Mesothelial cell of epicardium (in vitro differentiated cells): Measurements from ENCODE around the gene SFI1. TPM values are rescaled to one million over a fixed set of nuclear protein-coding genes. Genes with fewer than 3 reads are reported as not detected.

ENCODE experiments used
- DNase-seq, 2 experiments: peaks; one replicate each; pipeline ENCODE4 v3.0.0; 2021; ENCODE audit warnings: low spot score in 2 of 2; ENCODE audit not compliant: unreplicated experiment in 2 of 2
- H3K27ac Mint-ChIP-seq: 2 replicates; pipeline ENCODE4 v1.8.0; 2021; ENCODE audit warnings: mixed read lengths
- H3K27me3 Mint-ChIP-seq: 2 replicates; pipeline ENCODE4 v1.8.0; 2021; ENCODE audit warnings: low read depth, mixed read lengths
- H3K36me3 Mint-ChIP-seq: 2 replicates; pipeline ENCODE4 v1.8.0; 2021; ENCODE audit warnings: mixed read lengths
- H3K4me1 Mint-ChIP-seq: 2 replicates; pipeline ENCODE4 v1.8.0; 2021; ENCODE audit warnings: mixed read lengths
- H3K4me3 Mint-ChIP-seq: 2 replicates; pipeline ENCODE4 v1.8.0; 2021; ENCODE audit warnings: mild to moderate bottlenecking, moderate library complexity, mixed read lengths
- H3K9me3 Mint-ChIP-seq: 2 replicates; pipeline ENCODE4 v1.8.0; 2021; ENCODE audit warnings: mixed read lengths
- total RNA-seq: library from RNA; stranded (reverse); gene quantifications from 3 replicates; pipeline ENCODE4 v1.2.1, GENCODE V29; 2021
- TF ChIP-seq, protein P1 (sequence below): fragments of 200-600 bp; sonication (generic); IDR thresholded peaks from one replicate; pipeline ENCODE4 v1.5.0; 2021; ENCODE audit warnings: antibody characterized with exemption; ENCODE audit not compliant: unreplicated experiment

The SFI1 gene
- total RNA-seq, 1 donor from 2014 or later = 45.7 TPM

DNA sequence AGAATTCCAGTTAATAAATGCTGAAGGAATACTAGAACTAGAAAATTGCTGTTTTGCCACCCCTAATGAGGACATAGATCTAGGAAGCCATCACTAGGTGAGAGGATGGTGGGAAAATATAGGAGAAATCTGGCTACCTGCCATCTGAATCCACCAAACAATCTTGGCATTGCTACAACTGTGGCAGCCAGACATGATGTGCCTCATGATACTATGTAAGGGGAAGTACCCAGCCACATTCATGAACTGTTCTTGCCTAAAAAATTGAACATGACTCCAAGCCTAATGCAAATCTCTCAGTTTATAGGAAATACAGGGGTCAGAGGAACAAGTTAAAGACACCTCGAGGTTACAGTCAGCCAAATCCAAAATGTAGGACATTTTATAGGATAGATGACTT is 72.8 kb downstream of the SFI1 start:
- H3K27ac Mint-ChIP-seq = no peak overlapping the region
- peaks cover 6% of the 10 kb centered on the region for H3K4me1 Mint-ChIP-seq
- H3K27me3 Mint-ChIP-seq = no peaks in the 10 kb centered on the region
- TF ChIP-seq, protein P1, sequence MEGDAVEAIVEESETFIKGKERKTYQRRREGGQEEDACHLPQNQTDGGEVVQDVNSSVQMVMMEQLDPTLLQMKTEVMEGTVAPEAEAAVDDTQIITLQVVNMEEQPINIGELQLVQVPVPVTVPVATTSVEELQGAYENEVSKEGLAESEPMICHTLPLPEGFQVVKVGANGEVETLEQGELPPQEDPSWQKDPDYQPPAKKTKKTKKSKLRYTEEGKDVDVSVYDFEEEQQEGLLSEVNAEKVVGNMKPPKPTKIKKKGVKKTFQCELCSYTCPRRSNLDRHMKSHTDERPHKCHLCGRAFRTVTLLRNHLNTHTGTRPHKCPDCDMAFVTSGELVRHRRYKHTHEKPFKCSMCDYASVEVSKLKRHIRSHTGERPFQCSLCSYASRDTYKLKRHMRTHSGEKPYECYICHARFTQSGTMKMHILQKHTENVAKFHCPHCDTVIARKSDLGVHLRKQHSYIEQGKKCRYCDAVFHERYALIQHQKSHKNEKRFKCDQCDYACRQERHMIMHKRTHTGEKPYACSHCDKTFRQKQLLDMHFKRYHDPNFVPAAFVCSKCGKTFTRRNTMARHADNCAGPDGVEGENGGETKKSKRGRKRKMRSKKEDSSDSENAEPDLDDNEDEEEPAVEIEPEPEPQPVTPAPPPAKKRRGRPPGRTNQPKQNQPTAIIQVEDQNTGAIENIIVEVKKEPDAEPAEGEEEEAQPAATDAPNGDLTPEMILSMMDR = no peak
- no peak overlapping the region for H3K4me3 Mint-ChIP-seq
- peaks cover 3% of the 10 kb centered on the region for H3K36me3 Mint-ChIP-seq
- H3K9me3 Mint-ChIP-seq = peaks cover 3% of the 10 kb centered on the region
- DNase-seq = no peak

DNA sequence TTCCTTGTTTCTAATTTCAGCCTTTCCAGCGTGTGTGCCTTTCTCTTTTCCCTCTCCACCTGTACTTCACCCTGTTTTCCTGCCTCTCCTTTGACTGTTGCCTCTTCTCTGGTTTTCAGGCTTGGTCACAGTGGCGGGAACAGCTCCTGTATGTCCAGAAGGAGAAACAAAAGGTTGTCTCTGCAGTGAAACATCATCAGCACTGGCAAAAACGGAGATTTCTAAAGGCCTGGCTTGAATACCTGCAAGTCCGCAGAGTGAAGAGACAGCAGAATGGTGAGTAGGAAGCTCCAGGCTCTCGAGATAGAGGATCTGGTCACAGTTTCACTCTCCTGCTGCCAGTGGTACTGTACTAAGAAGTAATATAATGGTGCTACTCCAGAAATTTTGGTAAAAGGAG is 76.6 kb downstream of the SFI1 start:
- no peak for DNase-seq
- TF ChIP-seq, protein P1 = no peak
- no peak overlapping the region for H3K27ac Mint-ChIP-seq
- peaks cover 6% of the 10 kb centered on the region for H3K36me3 Mint-ChIP-seq
- no peaks in the 10 kb centered on the region for H3K27me3 Mint-ChIP-seq
- no peak overlapping the region for H3K4me3 Mint-ChIP-seq
- H3K4me1 Mint-ChIP-seq = no peaks in the 10 kb centered on the region
- no peaks in the 10 kb centered on the region for H3K9me3 Mint-ChIP-seq

DNA sequence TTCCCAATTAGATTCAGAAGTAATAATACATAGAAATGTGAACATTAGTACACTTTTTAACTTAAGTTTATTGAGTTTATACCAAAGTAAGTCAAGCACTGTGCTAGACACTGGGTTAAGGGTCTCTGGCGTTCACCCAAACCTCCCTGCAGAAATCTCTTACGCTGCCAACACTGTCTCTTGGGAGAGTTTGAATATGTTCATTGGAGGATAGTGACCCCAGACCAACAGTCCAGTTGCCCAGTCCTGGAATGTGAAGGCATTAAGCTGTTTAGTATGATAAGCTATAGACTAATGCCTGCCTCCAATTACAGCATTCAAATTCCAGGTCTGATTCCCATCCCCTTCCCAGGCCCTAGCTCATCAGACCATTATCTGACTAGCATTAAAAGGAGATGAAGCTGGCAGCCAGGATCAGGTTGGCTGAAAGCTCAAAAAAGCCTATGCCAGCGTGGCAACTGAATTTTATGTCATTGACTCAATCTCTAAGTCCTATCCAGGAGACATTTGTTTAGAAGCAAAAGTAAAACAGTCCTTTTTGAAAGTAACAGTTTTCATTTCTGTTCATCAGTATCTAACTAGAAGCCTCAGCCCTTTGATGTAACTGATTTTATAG is 77.8 kb downstream of the SFI1 start:
- TF ChIP-seq, protein P1 = no peak
- H3K27ac Mint-ChIP-seq = no peak overlapping the region
- H3K27me3 Mint-ChIP-seq = no peaks in the 10 kb centered on the region
- no peaks in the 10 kb centered on the region for H3K9me3 Mint-ChIP-seq
- no peaks in the 10 kb centered on the region for H3K4me1 Mint-ChIP-seq
- no peak for DNase-seq
- H3K4me3 Mint-ChIP-seq = no peak overlapping the region
- H3K36me3 Mint-ChIP-seq = peaks cover 6% of the 10 kb centered on the region

DNA sequence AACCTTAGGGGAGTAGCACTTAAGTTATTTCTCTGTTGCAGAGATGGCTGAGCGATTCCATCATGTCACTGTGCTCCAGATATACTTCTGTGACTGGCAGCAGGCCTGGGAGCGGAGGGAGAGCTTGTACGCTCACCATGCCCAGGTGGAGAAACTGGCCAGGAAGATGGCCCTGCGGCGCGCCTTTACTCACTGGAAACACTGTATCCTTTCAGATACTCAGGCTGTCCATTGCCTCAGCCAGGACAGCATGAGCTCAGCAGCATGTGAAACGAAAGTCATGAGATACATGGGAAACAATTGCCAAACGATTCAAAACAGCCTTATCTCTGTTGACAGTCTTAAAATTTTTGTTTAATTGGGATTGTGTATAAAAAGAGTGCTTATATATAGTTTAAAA is 78.9 kb downstream of the SFI1 start:
- no peaks in the 10 kb centered on the region for H3K9me3 Mint-ChIP-seq
- no peak overlapping the region for H3K27ac Mint-ChIP-seq
- no peak overlapping the region for H3K4me3 Mint-ChIP-seq
- no peaks in the 10 kb centered on the region for H3K27me3 Mint-ChIP-seq
- H3K36me3 Mint-ChIP-seq = peaks cover 6% of the 10 kb centered on the region
- no peaks in the 10 kb centered on the region for H3K4me1 Mint-ChIP-seq
- TF ChIP-seq, protein P1 = no peak
- no peak for DNase-seq

DNA sequence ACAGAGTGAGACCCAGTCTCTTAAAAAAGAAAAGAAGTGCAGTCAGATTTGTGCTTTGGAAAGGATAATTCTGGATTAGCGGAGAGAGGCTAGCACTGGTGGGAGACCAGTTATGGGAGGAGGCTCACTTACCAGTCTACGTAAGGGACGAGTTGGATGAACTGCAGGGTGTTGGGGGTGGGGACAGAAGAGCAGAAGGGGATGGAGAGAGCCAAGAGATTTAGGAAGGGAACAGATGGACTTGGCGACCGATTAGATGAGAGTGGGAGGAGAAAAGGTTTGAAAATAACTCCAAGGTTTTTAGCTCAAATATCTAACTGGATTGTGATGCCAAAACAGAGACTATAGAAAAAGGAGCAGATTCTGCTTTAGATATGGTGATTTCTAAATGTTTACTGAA is 81.4 kb downstream of the SFI1 start:
- no peaks in the 10 kb centered on the region for H3K9me3 Mint-ChIP-seq
- no peak overlapping the region for H3K4me3 Mint-ChIP-seq
- H3K27me3 Mint-ChIP-seq = no peaks in the 10 kb centered on the region
- H3K4me1 Mint-ChIP-seq = no peaks in the 10 kb centered on the region
- TF ChIP-seq, protein P1 = no peak
- DNase-seq = no peak
- H3K27ac Mint-ChIP-seq = no peak overlapping the region
- peaks cover 8% of the 10 kb centered on the region for H3K36me3 Mint-ChIP-seq

DNA sequence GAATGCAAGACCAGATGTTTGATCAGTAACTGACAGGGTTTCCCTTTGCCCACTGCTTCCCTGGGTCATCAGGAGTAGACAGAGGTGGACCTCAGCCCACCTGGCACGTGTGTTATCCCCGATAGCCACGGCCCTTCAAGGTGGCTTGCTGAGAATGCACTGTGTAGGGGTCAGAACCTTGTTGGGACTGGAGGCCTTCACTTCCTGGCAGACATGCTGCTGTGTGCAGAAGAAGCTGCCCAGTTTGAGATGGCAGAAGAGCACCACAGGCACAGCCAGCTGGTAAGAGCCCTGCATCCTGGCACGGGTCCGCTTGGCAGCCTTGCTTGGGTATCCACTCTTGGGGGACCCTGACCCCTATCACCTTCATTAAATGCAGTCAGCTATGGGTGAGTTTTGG is 81.8 kb downstream of the SFI1 start:
- TF ChIP-seq, protein P1 = no peak
- Mint-ChIP-seq H3K4me3 (no peak overlapping the region), H3K4me1 (no peaks in the 10 kb centered on the region), H3K9me3 (no peaks in the 10 kb centered on the region), H3K36me3 (peaks cover 8% of the 10 kb centered on the region), H3K27ac (no peak overlapping the region), H3K27me3 (no peaks in the 10 kb centered on the region)
- no peak for DNase-seq
